Measurements from ENCODE around the gene GALNT11. TPM values are rescaled to one million over a fixed set of nuclear protein-coding genes. Genes with fewer than 3 reads are reported as not detected.

Gene GALNT11
- total RNA-seq, 2 donors from 2014 or later, result 25.1 to 28.6 TPM

DNA sequence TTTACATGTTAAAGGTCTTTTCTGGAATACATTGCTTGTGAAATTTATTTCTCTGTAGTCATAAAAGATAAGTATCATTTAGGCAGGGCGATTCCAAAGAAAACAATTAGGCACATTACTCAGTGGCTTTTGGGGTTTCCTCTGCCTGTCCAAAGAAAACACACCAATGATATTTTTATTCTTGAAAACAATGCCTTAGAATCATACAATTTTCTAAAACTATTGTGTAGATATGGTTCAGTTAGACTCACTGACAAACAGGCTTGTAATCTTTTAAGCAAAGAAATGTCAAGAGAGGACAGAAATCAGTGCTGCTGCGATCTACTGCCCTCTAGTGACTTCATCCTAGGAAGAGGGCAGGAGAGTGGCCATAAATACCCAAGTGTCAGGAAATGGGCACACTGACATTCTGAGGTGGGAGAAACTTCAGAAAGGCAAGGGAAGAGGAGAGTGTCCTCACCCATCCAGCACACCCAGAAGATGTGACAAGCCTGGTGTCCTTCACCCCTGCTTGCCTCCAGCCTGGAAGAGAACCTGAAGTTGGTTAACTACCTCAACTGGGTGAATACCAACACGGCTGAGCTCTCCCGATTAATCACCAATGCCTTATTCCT, 120.5 kb downstream of the GALNT11 start:
- H3K4me1 ChIP-seq, result peaks cover 0 to 21% of the 10 kb centered on the region in 2 donors
- H3K36me3 ChIP-seq, result peaks cover 72% of the 10 kb centered on the region
- H3K27ac ChIP-seq, result peak overlapping the region in 1 of 2 donors; percentile 1
- TF ChIP-seq, protein P1, sequence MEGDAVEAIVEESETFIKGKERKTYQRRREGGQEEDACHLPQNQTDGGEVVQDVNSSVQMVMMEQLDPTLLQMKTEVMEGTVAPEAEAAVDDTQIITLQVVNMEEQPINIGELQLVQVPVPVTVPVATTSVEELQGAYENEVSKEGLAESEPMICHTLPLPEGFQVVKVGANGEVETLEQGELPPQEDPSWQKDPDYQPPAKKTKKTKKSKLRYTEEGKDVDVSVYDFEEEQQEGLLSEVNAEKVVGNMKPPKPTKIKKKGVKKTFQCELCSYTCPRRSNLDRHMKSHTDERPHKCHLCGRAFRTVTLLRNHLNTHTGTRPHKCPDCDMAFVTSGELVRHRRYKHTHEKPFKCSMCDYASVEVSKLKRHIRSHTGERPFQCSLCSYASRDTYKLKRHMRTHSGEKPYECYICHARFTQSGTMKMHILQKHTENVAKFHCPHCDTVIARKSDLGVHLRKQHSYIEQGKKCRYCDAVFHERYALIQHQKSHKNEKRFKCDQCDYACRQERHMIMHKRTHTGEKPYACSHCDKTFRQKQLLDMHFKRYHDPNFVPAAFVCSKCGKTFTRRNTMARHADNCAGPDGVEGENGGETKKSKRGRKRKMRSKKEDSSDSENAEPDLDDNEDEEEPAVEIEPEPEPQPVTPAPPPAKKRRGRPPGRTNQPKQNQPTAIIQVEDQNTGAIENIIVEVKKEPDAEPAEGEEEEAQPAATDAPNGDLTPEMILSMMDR (IDR thresholded peaks at IDR 0.05), result peak; percentile 30 to 70
- H3K4me3 ChIP-seq, result no peak overlapping the region
- H3K9me3 ChIP-seq, result no peaks in the 10 kb centered on the region
- no peak for DNase-seq (ENCODE audit: low spot score)
- H3K27me3 ChIP-seq, result no peaks in the 10 kb centered on the region

DNA sequence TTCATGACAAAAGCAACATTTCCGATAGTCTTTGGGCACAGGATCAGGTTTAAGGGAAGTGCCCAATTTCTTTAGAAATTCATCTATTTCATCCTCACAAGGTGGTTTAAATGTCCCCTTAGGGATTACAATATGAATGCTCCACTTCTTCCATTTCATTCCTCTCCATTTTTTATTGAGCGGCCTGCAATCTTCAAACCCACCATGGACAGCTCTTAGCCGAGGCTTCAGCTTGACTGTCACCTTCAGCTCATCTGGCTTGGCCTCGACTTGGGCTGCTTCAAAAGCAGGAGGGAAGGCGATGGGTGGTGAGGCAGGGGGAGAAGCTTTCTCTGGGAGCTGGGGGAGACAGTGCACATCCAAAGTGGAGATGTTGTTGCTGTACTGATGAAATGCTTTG, 123.2 kb downstream of the GALNT11 start:
- peaks cover 79% of the 10 kb centered on the region for H3K36me3 ChIP-seq
- no peak for DNase-seq (ENCODE audit: low spot score)
- H3K9me3 ChIP-seq, result no peaks in the 10 kb centered on the region

DNA sequence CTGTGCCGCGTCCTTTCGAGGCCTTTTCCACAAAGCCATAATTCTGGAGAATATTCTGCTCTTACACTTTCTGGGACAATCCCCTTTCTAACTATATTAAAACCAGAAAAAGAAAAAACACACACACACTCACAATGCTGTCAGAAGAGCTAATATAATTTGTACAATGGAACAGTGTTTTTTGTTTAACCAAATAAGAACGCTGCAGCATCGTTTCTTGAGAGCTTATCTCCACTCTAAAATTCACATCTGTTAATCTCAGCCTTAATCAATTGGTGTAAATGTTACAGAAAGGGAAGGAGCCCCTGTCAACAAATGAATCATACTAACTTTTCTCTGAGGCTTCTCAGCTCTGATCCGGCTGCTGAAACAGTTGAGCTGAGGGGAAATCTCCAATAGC, 123.9 kb downstream of the GALNT11 start:
- TF ChIP-seq, protein P1 (IDR thresholded peaks at IDR 0.05), result no peak
- no peak for DNase-seq (ENCODE audit: low spot score)
- no peak overlapping the region for H3K27ac ChIP-seq
- H3K36me3 ChIP-seq, result peaks cover 80% of the 10 kb centered on the region
- no peak overlapping the region for H3K4me3 ChIP-seq
- H3K4me1 ChIP-seq, result peaks cover 0 to 15% of the 10 kb centered on the region in 2 donors
- no peaks in the 10 kb centered on the region for H3K9me3 ChIP-seq
- H3K27me3 ChIP-seq, result no peaks in the 10 kb centered on the region

More for the DNA sequence above, 123.2 kb downstream of the GALNT11 start:
- no peak overlapping the region for H3K4me3 ChIP-seq
- no peak overlapping the region for H3K27ac ChIP-seq
- H3K4me1 ChIP-seq, result peaks cover 0 to 21% of the 10 kb centered on the region in 2 donors
- no peaks in the 10 kb centered on the region for H3K27me3 ChIP-seq
- TF ChIP-seq, protein P1 (IDR thresholded peaks at IDR 0.05), result no peak

GRCh38 chr7:152152267-152152666, 126.8 kb downstream of the GALNT11 start:
- H3K27me3 ChIP-seq, result no peaks in the 10 kb centered on the region
- no peak for DNase-seq (ENCODE audit: low spot score)
- TF ChIP-seq, protein P1 (IDR thresholded peaks at IDR 0.05), result no peak
- H3K27ac ChIP-seq, result no peak overlapping the region
- no peaks in the 10 kb centered on the region for H3K4me1 ChIP-seq
- H3K36me3 ChIP-seq, result peaks cover 94% of the 10 kb centered on the region
- H3K4me3 ChIP-seq, result no peak overlapping the region
- H3K9me3 ChIP-seq, result no peaks in the 10 kb centered on the region

GRCh38 chr7:152158801-152159587, 133.5 kb downstream of the GALNT11 start:
- TF ChIP-seq, protein P1 (IDR thresholded peaks at IDR 0.05), result no peak
- peaks cover 80% of the 10 kb centered on the region for H3K36me3 ChIP-seq

More at GRCh38 chr7:152158801-152159587, 133.5 kb downstream of the GALNT11 start:
- Histone ChIP-seq H3K9me3 (no peaks in the 10 kb centered on the region), H3K27ac (no peak overlapping the region), H3K27me3 (no peaks in the 10 kb centered on the region), H3K4me1 (no peaks in the 10 kb centered on the region), H3K4me3 (no peak overlapping the region)
- no peak for DNase-seq (ENCODE audit: low spot score)
